ENCODE measurements around the gene TEX264.

Gene TEX264

DNA sequence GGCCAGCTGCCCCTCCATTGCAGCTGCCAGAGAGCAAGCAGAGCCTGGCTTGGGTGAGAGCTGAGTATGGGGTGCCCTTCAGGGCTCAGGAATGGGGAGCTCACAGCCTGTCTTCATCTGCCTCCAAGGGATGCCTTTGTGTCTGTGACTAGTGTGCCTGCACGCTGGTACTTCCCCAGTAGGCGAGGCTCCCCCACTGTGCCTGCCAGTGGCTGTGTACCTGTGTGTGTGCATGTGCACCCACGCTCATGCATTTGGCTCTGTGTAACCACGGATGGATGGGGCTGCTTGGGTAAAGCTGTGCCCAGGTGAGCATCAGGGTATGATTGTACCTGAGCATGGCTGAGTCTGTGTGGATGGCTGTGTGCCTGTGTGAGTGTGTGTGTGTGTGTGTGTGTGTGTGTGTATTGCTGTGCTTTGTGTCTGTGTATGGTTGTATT, 33.5 kb downstream of the TEX264 start:
- ATAC-seq, result no peak
- no peak for TF ChIP-seq ISL1 (CRISPR knock-in tag; IDR thresholded peaks at IDR 0.05)
- no peak for TF ChIP-seq ZFP3 (CRISPR knock-in tag; IDR thresholded peaks at IDR 0.05)
- TF ChIP-seq ZNF8 (CRISPR knock-in tag; IDR thresholded peaks at IDR 0.05), result no peak
- TF ChIP-seq CSDC2 (CRISPR knock-in tag; IDR thresholded peaks at IDR 0.05), result no peak
- no peak for TF ChIP-seq TSHZ2 (CRISPR knock-in tag; IDR thresholded peaks at IDR 0.05)
- no peak for TF ChIP-seq PPARA (CRISPR knock-in tag; IDR thresholded peaks at IDR 0.05; ENCODE audit: borderline replicate concordance)
- TF ChIP-seq ZNF70 (CRISPR knock-in tag; IDR thresholded peaks at IDR 0.05), result no peak
- no peak for TF ChIP-seq ZC3H10 (CRISPR knock-in tag; IDR thresholded peaks at IDR 0.05)
- no peak for TF ChIP-seq ZNF565 (CRISPR knock-in tag; conservative IDR thresholded peaks at IDR 0.05; ENCODE audit: low read depth)
- TF ChIP-seq OSR1 (CRISPR knock-in tag; IDR thresholded peaks at IDR 0.05), result no peak
- TF ChIP-seq PATZ1 (CRISPR knock-in tag; IDR thresholded peaks at IDR 0.05; ENCODE audit: borderline replicate concordance), result no peak
- TF ChIP-seq POU6F1 (CRISPR knock-in tag; IDR thresholded peaks at IDR 0.05; ENCODE audit: borderline replicate concordance, low read depth), result no peak
- no peak for TF ChIP-seq CREB5 (CRISPR knock-in tag; IDR thresholded peaks at IDR 0.05; ENCODE audit: low read depth)
- no peak for TF ChIP-seq RARB (CRISPR knock-in tag; IDR thresholded peaks at IDR 0.05)
- TF ChIP-seq TCF4 (CRISPR knock-in tag; IDR thresholded peaks at IDR 0.05; ENCODE audit: borderline replicate concordance), result no peak
- no peak for TF ChIP-seq CSRNP3 (CRISPR knock-in tag; IDR thresholded peaks at IDR 0.05)
- TF ChIP-seq TOX (CRISPR knock-in tag; IDR thresholded peaks at IDR 0.05; ENCODE audit: borderline replicate concordance), result no peak
- no peak for TF ChIP-seq SNAI2 (CRISPR knock-in tag; IDR thresholded peaks at IDR 0.05)

GRCh38 chr3:51705276-51706020, 34.4 kb downstream of the TEX264 start:
- ATAC-seq, result no peak
- TF ChIP-seq ZC3H10 (CRISPR knock-in tag; IDR thresholded peaks at IDR 0.05), result no peak

DNA sequence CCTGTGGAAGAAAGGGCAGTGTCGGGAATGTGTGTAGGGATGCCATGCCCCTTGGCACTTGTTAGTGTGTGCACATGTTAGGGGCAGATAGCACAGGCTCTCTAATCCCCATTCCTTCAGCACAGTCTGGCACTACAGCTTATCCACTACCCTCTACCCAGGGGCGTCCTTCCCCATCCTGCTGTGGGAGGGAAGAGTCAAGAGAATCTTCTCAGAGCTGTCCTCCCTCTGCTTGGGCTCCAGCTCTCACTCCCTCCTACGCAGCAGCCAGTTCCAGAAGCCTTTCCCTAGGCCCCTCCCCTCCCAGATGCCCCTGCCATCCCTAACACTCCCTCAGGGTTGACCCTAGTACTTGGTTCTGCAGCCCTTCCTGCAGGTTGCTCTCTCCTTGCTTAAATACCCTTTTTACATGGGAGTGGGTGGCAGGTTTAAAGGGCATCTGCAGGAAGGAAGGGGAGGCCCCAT, 35.0 kb downstream of the TEX264 start:
- TF ChIP-seq RARB (CRISPR knock-in tag; IDR thresholded peaks at IDR 0.05) (no peak), TCF4 (CRISPR knock-in tag; IDR thresholded peaks at IDR 0.05; ENCODE audit: borderline replicate concordance) (no peak), ZNF70 (CRISPR knock-in tag; IDR thresholded peaks at IDR 0.05) (no peak), OSR1 (CRISPR knock-in tag; IDR thresholded peaks at IDR 0.05) (no peak)
- ATAC-seq, result no peak; the same call in 2 of the 3 replicates

Data from SK-N-SH treated with all-trans-retinoic acid at 6 μM for 48 hours (cell line).